MM.1S (cell line): ENCODE results near the gene ACTR3.

Source experiments
- DNase-seq: peaks from one replicate; pipeline ENCODE4 v3.0.0-alpha.2; 2015
- H2AFZ ChIP-seq: fragments of 300-600 bp; sonication (generic); 2 replicates; pipeline ENCODE4 v1.6.0; 2016; ENCODE audit warnings: antibody characterized with exemption, low read length
- H3F3A ChIP-seq: fragments of 300-600 bp; sonication (generic); 2 replicates; pipeline ENCODE4 v1.6.1; 2016; ENCODE audit warnings: mild to moderate bottlenecking, antibody characterized with exemption, low read length, moderate library complexity, mixed read lengths; ENCODE audit not compliant: insufficient read depth
- H3K27ac ChIP-seq: fragments of 300-600 bp; sonication (generic); 2 replicates; pipeline ENCODE4 v1.5.1; 2016; ENCODE audit warnings: mild to moderate bottlenecking, low read length
- H3K27me3 ChIP-seq: fragments of 300-600 bp; sonication (generic); replicated peaks from 2 replicates; pipeline ENCODE4 v1.6.0; 2016; ENCODE audit warnings: low read length; ENCODE audit not compliant: insufficient read depth
- H3K36me3 ChIP-seq: fragments of 300-600 bp; sonication (generic); replicated peaks from 2 replicates; pipeline ENCODE4 v1.6.1; 2016; ENCODE audit warnings: mild to moderate bottlenecking, low read length, mixed read lengths; ENCODE audit not compliant: insufficient read depth
- H3K4me1 ChIP-seq: fragments of 300-600 bp; sonication (generic); 2 replicates; pipeline ENCODE4 v1.6.1; 2016; ENCODE audit warnings: low read length, mixed read lengths
- H3K4me2 ChIP-seq: fragments of 300-600 bp; sonication (generic); 2 replicates; pipeline ENCODE4 v1.6.0; 2016; ENCODE audit warnings: low read depth, low read length
- H3K4me3 ChIP-seq: fragments of 300-600 bp; sonication (generic); 2 replicates; pipeline ENCODE4 v1.5.1; 2016; ENCODE audit warnings: low read length, mixed read lengths
- H3K79me2 ChIP-seq: fragments of 300-600 bp; sonication (generic); 2 replicates; pipeline ENCODE4 v1.6.1; 2016; ENCODE audit warnings: mixed run types, low read length, mixed read lengths
- H3K9ac ChIP-seq: fragments of 300-600 bp; sonication (generic); 2 replicates; pipeline ENCODE4 v1.6.1; 2016; ENCODE audit warnings: low read length, mixed read lengths
- H3K9me2 ChIP-seq: fragments of 300-600 bp; sonication (generic); replicated peaks from 2 replicates; pipeline ENCODE4 v1.6.1; 2016; ENCODE audit warnings: mild to moderate bottlenecking, low read length, mixed read lengths; ENCODE audit not compliant: insufficient read depth
- H3K9me3 ChIP-seq: fragments of 300-600 bp; sonication (generic); replicated peaks from 2 replicates; pipeline ENCODE4 v1.6.1; 2016; ENCODE audit warnings: mild to moderate bottlenecking, low read length, mixed read lengths; ENCODE audit not compliant: insufficient read depth
- H4K20me1 ChIP-seq: fragments of 300-600 bp; sonication (generic); 2 replicates; pipeline ENCODE4 v1.6.1; 2016; ENCODE audit warnings: mild to moderate bottlenecking, low read length, moderate library complexity, mixed read lengths; ENCODE audit not compliant: insufficient read depth
- EZH2 ChIP-seq: fragments of 300-600 bp; sonication (generic); optimal IDR thresholded peaks from 2 replicates; pipeline ENCODE3; 2017; ENCODE audit warnings: low read depth, mild to moderate bottlenecking, antibody characterized with exemption, low read length, mixed read lengths
- EZH2phosphoT487 ChIP-seq: fragments of 300-600 bp; sonication (generic); IDR thresholded peaks from 2 replicates; pipeline ENCODE4 v1.6.1; 2018; ENCODE audit warnings: antibody characterized with exemption, low read length
- TF ChIP-seq, protein P1 (sequence below): fragments of 300-600 bp; sonication (generic); IDR thresholded peaks from 2 replicates; pipeline ENCODE4 v1.5.1; 2016; ENCODE audit warnings: antibody characterized with exemption, low read length, mixed read lengths

Gene ACTR3

DNA sequence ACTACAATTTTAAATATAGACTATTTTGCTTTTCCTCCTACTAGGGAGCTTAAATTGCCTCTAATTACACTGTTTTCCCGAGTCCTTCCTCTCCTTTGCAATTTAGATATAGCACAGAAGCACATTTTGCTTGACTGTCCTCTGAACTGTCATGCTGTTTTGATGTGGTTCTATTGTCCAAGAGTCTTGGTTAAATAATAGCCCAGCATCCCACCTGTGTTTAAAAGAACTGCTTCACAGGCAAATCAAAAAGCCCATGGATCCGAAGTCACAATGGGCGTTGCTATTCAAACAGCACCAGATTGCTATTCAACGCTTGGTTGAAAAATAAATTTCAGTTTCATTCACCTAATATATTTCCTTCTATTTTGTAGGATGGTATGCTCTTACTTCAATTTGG is 22.3 kb upstream of the ACTR3 start:
- TF ChIP-seq EZH2, result no peak
- Histone ChIP-seq H3K36me3 (no peaks in the 10 kb centered on the region), H3K9ac (no peak overlapping the region), H4K20me1 (no peaks in the 10 kb centered on the region), H3K9me3 (no peaks in the 10 kb centered on the region), H2AFZ (no peak overlapping the region), H3K79me2 (no peaks in the 10 kb centered on the region), H3K27ac (no peak overlapping the region), H3K27me3 (no peaks in the 10 kb centered on the region), H3K4me3 (no peak overlapping the region), H3K4me2 (no peak overlapping the region), H3F3A (no peaks in the 10 kb centered on the region), H3K4me1 (no peaks in the 10 kb centered on the region), H3K9me2 (no peaks in the 10 kb centered on the region)
- DNase-seq, result no peak

DNA sequence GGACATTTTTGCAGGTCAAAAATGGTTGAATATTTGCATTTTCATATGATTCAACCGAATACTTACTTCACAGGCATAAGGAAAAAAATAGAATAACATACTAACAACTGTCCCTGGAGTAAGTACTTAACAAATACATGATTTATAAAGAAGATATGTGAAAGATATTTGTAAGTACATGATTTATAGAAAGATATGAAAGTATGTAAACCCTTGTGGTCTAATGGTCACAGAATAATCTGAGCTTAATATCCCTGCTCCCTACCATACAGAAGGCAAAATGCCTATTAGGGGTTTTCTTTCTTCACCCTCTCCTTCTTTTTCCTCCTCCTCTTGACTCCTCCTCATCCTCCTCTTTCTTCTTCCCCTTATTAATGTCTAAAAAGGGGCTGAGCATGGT is 20.6 kb upstream of the ACTR3 start:
- TF ChIP-seq, protein P1, sequence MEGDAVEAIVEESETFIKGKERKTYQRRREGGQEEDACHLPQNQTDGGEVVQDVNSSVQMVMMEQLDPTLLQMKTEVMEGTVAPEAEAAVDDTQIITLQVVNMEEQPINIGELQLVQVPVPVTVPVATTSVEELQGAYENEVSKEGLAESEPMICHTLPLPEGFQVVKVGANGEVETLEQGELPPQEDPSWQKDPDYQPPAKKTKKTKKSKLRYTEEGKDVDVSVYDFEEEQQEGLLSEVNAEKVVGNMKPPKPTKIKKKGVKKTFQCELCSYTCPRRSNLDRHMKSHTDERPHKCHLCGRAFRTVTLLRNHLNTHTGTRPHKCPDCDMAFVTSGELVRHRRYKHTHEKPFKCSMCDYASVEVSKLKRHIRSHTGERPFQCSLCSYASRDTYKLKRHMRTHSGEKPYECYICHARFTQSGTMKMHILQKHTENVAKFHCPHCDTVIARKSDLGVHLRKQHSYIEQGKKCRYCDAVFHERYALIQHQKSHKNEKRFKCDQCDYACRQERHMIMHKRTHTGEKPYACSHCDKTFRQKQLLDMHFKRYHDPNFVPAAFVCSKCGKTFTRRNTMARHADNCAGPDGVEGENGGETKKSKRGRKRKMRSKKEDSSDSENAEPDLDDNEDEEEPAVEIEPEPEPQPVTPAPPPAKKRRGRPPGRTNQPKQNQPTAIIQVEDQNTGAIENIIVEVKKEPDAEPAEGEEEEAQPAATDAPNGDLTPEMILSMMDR, result no peak
- TF ChIP-seq EZH2 (no peak), EZH2phosphoT487 (no peak)
- no peak overlapping the region for H3K9ac ChIP-seq
- H3K9me3 ChIP-seq, result no peaks in the 10 kb centered on the region
- no peaks in the 10 kb centered on the region for H4K20me1 ChIP-seq
- no peak for DNase-seq
- H3K36me3 ChIP-seq, result no peaks in the 10 kb centered on the region
- H2AFZ ChIP-seq, result no peak overlapping the region
- no peak overlapping the region for H3K27ac ChIP-seq
- no peaks in the 10 kb centered on the region for H3F3A ChIP-seq
- no peak overlapping the region for H3K4me3 ChIP-seq
- H3K4me1 ChIP-seq, result no peaks in the 10 kb centered on the region
- H3K4me2 ChIP-seq, result no peak overlapping the region
- no peaks in the 10 kb centered on the region for H3K27me3 ChIP-seq
- no peaks in the 10 kb centered on the region for H3K79me2 ChIP-seq
- H3K9me2 ChIP-seq, result no peaks in the 10 kb centered on the region

DNA sequence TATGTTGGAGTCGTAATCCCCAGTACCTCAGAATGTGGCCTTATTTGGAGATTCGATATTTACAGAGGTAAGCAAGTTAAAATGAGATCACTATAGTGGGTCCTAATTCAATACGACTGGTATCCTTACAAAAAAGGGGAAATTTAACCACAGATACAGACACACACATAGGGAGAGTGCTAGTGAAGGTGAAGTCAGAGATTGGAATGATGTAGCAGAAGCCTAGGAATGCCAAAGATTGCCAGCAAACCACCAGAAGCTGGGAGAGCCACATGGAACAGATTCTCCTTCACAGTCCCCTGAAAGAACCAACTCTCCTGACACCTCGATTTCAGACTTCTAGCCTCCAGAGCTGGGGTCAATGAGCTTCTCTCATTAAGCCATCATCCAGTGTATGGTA is 17.7 kb upstream of the ACTR3 start:
- H3K9ac ChIP-seq, result no peak overlapping the region
- H2AFZ ChIP-seq, result no peak overlapping the region
- DNase-seq, result no peak
- TF ChIP-seq EZH2phosphoT487, result no peak
- TF ChIP-seq, protein P1, result no peak
- H3K9me3 ChIP-seq, result no peaks in the 10 kb centered on the region
- no peaks in the 10 kb centered on the region for H4K20me1 ChIP-seq
- no peak overlapping the region for H3K4me2 ChIP-seq
- no peak overlapping the region for H3K4me3 ChIP-seq
- H3K27ac ChIP-seq, result no peak overlapping the region
- H3F3A ChIP-seq, result no peaks in the 10 kb centered on the region
- no peaks in the 10 kb centered on the region for H3K27me3 ChIP-seq
- no peaks in the 10 kb centered on the region for H3K9me2 ChIP-seq
- no peaks in the 10 kb centered on the region for H3K4me1 ChIP-seq
- H3K36me3 ChIP-seq, result no peaks in the 10 kb centered on the region
- no peaks in the 10 kb centered on the region for H3K79me2 ChIP-seq

DNA sequence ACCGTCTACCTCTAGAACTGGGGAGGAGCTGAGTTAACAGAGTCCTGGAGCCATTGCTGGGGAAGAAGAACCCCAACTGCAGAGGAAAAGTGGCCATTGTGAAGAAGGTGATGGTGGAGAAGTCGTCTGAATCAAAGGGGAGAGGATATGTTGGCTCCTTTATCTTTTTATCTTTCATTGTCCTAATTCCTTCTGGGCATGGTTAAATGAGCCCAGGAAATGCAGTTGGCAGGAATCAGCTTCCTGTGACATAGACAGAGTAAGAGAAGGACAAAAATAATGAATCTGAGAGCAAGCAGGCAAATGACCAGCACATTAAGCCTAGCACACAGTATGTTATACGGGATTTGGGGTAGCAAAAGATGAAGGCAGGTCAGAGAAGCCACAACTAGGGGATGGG is 16.0 kb upstream of the ACTR3 start:
- H3K4me2 ChIP-seq, result no peak overlapping the region
- no peaks in the 10 kb centered on the region for H3K9me2 ChIP-seq
- H2AFZ ChIP-seq, result no peak overlapping the region
- no peak overlapping the region for H3K4me3 ChIP-seq
- no peaks in the 10 kb centered on the region for H3K4me1 ChIP-seq
- TF ChIP-seq, protein P1, result no peak
- TF ChIP-seq EZH2, result no peak
- no peak for TF ChIP-seq EZH2phosphoT487
- no peak for DNase-seq
- H3K79me2 ChIP-seq, result no peaks in the 10 kb centered on the region
- no peaks in the 10 kb centered on the region for H3K36me3 ChIP-seq
- no peaks in the 10 kb centered on the region for H4K20me1 ChIP-seq
- H3K27ac ChIP-seq, result no peak overlapping the region
- no peaks in the 10 kb centered on the region for H3F3A ChIP-seq
- no peak overlapping the region for H3K9ac ChIP-seq
- no peaks in the 10 kb centered on the region for H3K9me3 ChIP-seq
- H3K27me3 ChIP-seq, result no peaks in the 10 kb centered on the region
